Measurements from ENCODE around the gene SPRR1A.

SPRR1A gene

GRCh38 chr1:153032677-153033308 is 48.9 kb downstream of the SPRR1A start:
- no peak for DNase-seq

GRCh38 chr1:153035211-153035610 is 51.3 kb downstream of the SPRR1A start:
- no peak for DNase-seq
